ENCODE results near the gene AIG1.
"Not testable (repeated sequence)": the region's sequence is repeated elsewhere in the genome, so short reads cannot be mapped to it uniquely, and the experiment has no call there.

AIG1 gene

DNA sequence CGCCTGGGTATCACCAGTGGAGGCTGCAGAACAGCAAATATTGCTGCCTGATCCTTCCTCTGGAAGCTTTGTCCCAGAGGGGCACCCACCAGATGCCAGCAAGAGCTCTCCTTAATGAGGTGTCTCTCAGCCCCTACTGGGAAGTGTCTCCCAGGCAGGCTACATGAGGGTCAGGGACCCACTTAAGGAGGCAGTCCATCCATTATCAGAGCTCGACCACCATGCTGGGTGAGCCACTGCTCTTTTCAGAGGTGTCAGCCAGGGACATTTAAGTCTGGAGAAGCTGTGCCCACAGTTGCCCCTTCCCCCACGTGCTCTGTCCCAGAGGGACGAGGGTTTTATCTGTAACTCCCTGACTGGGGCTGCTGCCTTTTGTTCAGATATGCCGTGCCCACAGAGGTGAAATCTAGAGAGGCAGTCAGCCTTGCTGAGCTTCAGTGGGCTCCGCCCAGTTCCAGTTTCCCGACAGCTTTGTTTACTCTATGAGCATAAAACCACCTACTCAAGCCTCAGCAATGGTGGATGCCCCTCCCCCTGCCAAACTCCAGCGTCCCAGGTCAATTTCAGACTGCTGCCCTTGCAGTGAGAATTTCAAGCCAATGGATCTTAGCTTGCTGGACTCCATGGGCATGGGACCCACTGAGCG lies 25.9 kb upstream of the AIG1 start:
- H3K36me3 ChIP-seq = no peaks in the 10 kb centered on the region
- H3K4me2 ChIP-seq = peak overlapping the region; percentile 60
- no peak overlapping the region for H3K27ac ChIP-seq

DNA sequence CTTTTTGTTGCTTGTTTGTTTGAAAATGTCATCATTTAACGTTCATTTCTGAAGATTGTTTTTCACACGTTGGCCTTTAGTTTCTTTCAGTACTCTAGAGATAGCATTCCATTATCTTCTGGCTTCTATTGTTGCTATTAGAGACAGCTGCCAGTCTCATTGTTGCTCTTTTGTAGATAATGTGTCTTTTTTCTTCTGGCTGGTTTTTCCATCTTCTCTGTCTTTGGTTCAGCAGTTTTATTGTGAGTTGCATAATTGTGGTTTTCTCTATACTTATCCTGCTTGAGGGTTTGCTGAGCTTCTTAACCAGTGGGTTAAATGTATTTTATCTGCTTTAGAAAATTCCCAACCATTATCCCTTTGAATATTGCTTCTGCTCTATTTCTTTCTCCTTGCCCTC lies 23.2 kb upstream of the AIG1 start:
- no peaks in the 10 kb centered on the region for H3K36me3 ChIP-seq
- H3K27me3 ChIP-seq = no peaks in the 10 kb centered on the region
- H3K4me1 ChIP-seq = peaks cover 22% of the 10 kb centered on the region
- no peaks in the 10 kb centered on the region for H3K9me3 ChIP-seq
- no peak overlapping the region for H3K4me3 ChIP-seq
- no peak overlapping the region for H3K9ac ChIP-seq
- TF ChIP-seq Cebpa-rat (IDR thresholded peaks at IDR 0.05) = no peak
- no peak overlapping the region for H3K27ac ChIP-seq
- no peak overlapping the region for H3K4me2 ChIP-seq
- no peaks in the 10 kb centered on the region for H4K20me1 ChIP-seq

More for the DNA sequence above, 25.9 kb upstream of the AIG1 start:
- H4K20me1 ChIP-seq = no peaks in the 10 kb centered on the region
- no peak overlapping the region for H3K4me3 ChIP-seq
- TF ChIP-seq Cebpa-rat (IDR thresholded peaks at IDR 0.05) = no peak
- H3K9me3 ChIP-seq = no peaks in the 10 kb centered on the region
- no peak overlapping the region for H3K9ac ChIP-seq
- no peaks in the 10 kb centered on the region for H3K27me3 ChIP-seq
- peaks cover 22% of the 10 kb centered on the region for H3K4me1 ChIP-seq

- Histone ChIP-seq H4K20me1 (no peaks in the 10 kb centered on the region), H3K9ac (no peak overlapping the region), H3K4me3 (no peak overlapping the region), H3K9me3 (no peaks in the 10 kb centered on the region), H3K36me3 (no peaks in the 10 kb centered on the region), H3K4me1 (peaks cover 22% of the 10 kb centered on the region), H3K27me3 (no peaks in the 10 kb centered on the region), H3K27ac (no peak overlapping the region), H3K4me2 (no peak overlapping the region; the same call in 1 of the 2 replicates)
- TF ChIP-seq Cebpa-rat (IDR thresholded peaks at IDR 0.05) = no peak
Measured at GRCh38 chr6:143038833-143039232, 21.9 kb upstream of the AIG1 start.

DNA sequence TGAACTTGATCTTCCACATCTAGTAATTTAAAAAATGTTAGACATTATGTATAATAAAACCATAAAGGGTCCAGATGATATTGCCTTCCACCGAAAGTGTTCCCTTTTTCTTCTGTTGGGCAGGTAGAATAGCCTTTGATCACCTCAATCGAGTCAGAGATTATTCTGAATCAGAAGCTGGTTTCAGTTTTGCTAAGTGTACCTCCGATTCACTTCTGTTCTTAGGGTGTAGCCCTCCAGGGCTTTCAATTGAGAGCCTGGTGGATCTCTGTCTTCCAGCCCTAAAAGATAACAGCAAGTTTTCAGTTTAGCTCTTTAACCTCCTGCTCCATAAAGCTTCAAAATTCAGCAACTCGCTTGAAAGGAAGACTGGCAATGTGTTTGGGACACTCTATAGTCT lies 21.1 kb upstream of the AIG1 start:
- Histone ChIP-seq H3K27me3 (no peaks in the 10 kb centered on the region), H3K4me3 (no peak overlapping the region)

GRCh38 chr6:143040018-143040417 lies 20.7 kb upstream of the AIG1 start:
- Histone ChIP-seq H3K9me3 (no peaks in the 10 kb centered on the region), H3K27me3 (no peaks in the 10 kb centered on the region), H3K4me2 (no peak overlapping the region), H3K36me3 (no peaks in the 10 kb centered on the region), H4K20me1 (no peaks in the 10 kb centered on the region), H3K27ac (no peak overlapping the region), H3K4me1 (peaks cover 18% of the 10 kb centered on the region), H3K9ac (no peak overlapping the region), H3K4me3 (no peak overlapping the region)
- no peak for TF ChIP-seq Cebpa-rat (IDR thresholded peaks at IDR 0.05)

More for the DNA sequence above, 21.1 kb upstream of the AIG1 start:
- no peak overlapping the region for H3K4me2 ChIP-seq
- no peak for TF ChIP-seq Cebpa-rat (IDR thresholded peaks at IDR 0.05)
- no peaks in the 10 kb centered on the region for H4K20me1 ChIP-seq
- peaks cover 22% of the 10 kb centered on the region for H3K4me1 ChIP-seq
- H3K9ac ChIP-seq = no peak overlapping the region
- H3K36me3 ChIP-seq = no peaks in the 10 kb centered on the region
- H3K9me3 ChIP-seq = no peaks in the 10 kb centered on the region
- H3K27ac ChIP-seq = no peak overlapping the region

DNA sequence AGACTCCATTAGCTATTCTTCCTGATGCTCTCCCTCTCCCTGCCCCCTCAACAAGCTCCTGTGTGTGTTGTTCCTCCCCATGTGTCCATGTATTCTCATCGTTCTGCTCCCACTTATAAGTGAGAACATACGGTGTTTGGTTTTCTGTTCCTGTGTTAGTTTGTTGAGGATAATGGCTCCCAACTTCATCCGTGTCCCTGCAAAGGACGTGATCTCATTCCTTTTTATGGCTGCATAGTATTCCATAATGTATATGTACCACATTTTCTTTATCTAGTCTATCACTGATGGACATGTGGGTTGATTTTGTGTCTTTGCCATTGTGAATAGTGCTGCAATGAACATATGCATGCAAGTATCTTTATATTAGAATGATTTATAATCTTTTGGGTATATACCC lies 16.3 kb upstream of the AIG1 start:
- H3K4me2 ChIP-seq, H4K20me1 ChIP-seq, H3K27ac ChIP-seq, H3K4me3 ChIP-seq, H3K4me1 ChIP-seq, H3K9ac ChIP-seq, H3K27me3 ChIP-seq, H3K36me3 ChIP-seq: not testable (repeated sequence)
- H3K9me3 ChIP-seq = peaks cover 13% of the 10 kb centered on the region

DNA sequence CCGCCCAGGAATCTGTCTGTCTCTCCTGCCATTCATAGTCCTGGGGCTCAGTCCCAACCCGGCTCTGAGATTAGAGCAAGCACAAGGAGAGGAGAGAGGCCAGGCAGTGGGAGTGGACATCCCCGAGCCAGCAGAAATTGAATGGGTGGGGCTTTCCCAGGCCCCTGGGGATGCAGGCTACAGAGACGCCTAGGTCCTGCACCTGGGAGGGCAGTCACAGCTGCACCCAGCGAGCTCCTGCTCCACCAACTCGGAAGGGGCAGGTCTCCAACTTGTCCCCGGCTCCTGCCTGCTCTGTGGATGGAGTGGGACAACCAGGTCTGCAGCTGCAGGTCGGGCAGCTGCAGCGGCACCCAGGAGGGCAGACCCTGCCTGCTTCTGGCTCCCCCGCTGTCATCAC lies 11.1 kb upstream of the AIG1 start:
- TF ChIP-seq Cebpa-rat (IDR thresholded peaks at IDR 0.05) = no peak
- Histone ChIP-seq H3K4me2 (no peak overlapping the region), H3K4me3 (no peak overlapping the region), H3K36me3 (no peaks in the 10 kb centered on the region), H3K9me3 (peaks cover 18% of the 10 kb centered on the region), H3K27ac (no peak overlapping the region), H3K27me3 (no peaks in the 10 kb centered on the region), H3K4me1 (no peaks in the 10 kb centered on the region), H3K9ac (no peak overlapping the region), H4K20me1 (no peaks in the 10 kb centered on the region)

DNA sequence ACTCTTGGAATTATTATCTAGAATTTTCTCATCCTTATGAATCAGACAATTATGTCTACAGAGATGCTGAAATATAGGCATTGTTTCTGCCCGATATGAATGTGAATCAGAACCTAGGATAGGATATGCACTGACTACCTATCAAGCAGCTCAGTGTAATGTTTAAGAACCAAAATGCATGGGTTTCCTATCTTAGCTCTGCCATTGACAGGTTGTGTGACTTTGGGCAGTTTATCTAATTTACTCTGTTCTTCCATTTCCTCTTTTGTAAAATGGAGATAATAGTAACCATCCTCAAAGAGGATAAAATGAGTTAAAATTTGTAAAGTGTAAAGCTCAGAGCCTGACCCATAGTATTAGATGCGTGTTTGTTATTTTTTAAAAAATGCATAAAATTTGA lies 10.2 kb upstream of the AIG1 start:
- H4K20me1 ChIP-seq = no peaks in the 10 kb centered on the region
- H3K9me3 ChIP-seq = peaks cover 18% of the 10 kb centered on the region
- H3K36me3 ChIP-seq = no peaks in the 10 kb centered on the region
- no peak for TF ChIP-seq Cebpa-rat (IDR thresholded peaks at IDR 0.05)
- no peak overlapping the region for H3K9ac ChIP-seq
- H3K27ac ChIP-seq = no peak overlapping the region
- H3K4me2 ChIP-seq = no peak overlapping the region
- H3K27me3 ChIP-seq = no peaks in the 10 kb centered on the region
- no peak overlapping the region for H3K4me3 ChIP-seq
- no peaks in the 10 kb centered on the region for H3K4me1 ChIP-seq

DNA sequence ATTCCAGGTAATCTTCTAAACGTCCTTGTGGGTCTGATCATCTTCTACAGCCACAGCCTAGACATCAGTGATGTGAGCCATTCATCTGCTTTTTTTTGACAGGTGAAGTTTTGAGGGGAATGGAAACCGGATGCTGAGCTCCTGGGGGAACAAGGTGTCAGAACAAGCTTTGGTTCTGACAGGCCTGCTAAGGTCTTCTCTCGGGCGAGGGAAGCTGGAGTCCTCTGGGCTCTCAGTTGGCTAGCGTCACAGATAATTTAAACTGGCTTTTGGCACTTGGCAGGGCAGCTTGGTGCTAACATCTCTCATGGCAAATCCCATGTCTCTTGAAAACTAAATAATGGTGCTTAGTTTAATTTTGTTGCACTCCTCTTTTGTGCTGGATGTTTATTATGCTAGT lies 8.4 kb upstream of the AIG1 start:
- Histone ChIP-seq H3K4me1 (no peaks in the 10 kb centered on the region), H3K27me3 (no peaks in the 10 kb centered on the region), H3K9me3 (peaks cover 20% of the 10 kb centered on the region), H3K27ac (no peak overlapping the region), H3K36me3 (no peaks in the 10 kb centered on the region), H3K9ac (no peak overlapping the region), H4K20me1 (no peaks in the 10 kb centered on the region), H3K4me2 (no peak overlapping the region), H3K4me3 (no peak overlapping the region)
- TF ChIP-seq Cebpa-rat (IDR thresholded peaks at IDR 0.05) = no peak

- Histone ChIP-seq H3K4me2 (no peak overlapping the region), H3K4me1 (no peaks in the 10 kb centered on the region), H3K27ac (no peak overlapping the region), H3K4me3 (no peak overlapping the region), H3K9me3 (peaks cover 14% of the 10 kb centered on the region), H3K36me3 (no peaks in the 10 kb centered on the region), H4K20me1 (no peaks in the 10 kb centered on the region), H3K9ac (no peak overlapping the region), H3K27me3 (no peaks in the 10 kb centered on the region)
- TF ChIP-seq Cebpa-rat (IDR thresholded peaks at IDR 0.05) = no peak
Measured at GRCh38 chr6:143053856-143054255, 6.8 kb upstream of the AIG1 start.

DNA sequence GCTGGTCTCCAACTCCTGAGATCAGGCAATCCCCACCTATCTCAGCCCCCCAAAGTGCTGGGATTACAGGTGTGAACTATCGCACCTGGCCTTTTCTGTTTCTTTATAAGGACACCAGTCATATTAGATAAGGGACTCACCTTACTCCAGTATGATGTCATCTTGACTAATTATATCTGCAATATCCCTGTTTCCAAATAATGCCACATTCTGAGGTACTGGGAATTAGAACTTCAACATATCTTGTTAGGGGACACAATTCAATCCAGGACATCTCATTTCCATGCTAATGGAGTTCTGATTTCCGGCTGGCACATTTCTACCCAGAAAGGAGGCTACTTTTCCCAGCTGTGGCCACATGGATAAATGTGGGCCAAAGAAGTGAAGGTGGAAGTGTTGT lies 6.4 kb upstream of the AIG1 start:
- Histone ChIP-seq H3K9me3 (peaks cover 9% of the 10 kb centered on the region), H3K27ac (no peak overlapping the region)

More for the DNA sequence above, 6.4 kb upstream of the AIG1 start:
- no peaks in the 10 kb centered on the region for H3K4me1 ChIP-seq
- no peaks in the 10 kb centered on the region for H4K20me1 ChIP-seq
- no peak for TF ChIP-seq Cebpa-rat (IDR thresholded peaks at IDR 0.05)
- H3K4me2 ChIP-seq = no peak overlapping the region
- no peak overlapping the region for H3K9ac ChIP-seq
- no peaks in the 10 kb centered on the region for H3K36me3 ChIP-seq
- no peak overlapping the region for H3K4me3 ChIP-seq
- no peaks in the 10 kb centered on the region for H3K27me3 ChIP-seq

Measured in BLaER1 (cell line).